CD4-positive, CD25-positive, alpha-beta regulatory T cell (primary cell): ENCODE results near the gene GNAS. TPM values are rescaled to one million over a fixed set of nuclear protein-coding genes. Genes with fewer than 3 reads are reported as not detected.
"Not testable (repeated sequence)": the region's sequence is repeated elsewhere in the genome, so short reads cannot be mapped to it uniquely, and the experiment has no call there.

Experiments
- ATAC-seq, 2 donors: fragments of 150-1000 bp; cut with Tn5 transposase; one replicate each; pipeline ENCODE4 v1.10.0; 2021; ENCODE audit warnings: low read depth in 2 of 2, moderate number of reproducible peaks in 2 of 2, moderate library complexity in 1 of 2
- DNase-seq, 3 donors: peaks; one replicate each; pipeline versions ENCODE4 v3.0.0 to v3.0.0-alpha.2; 2012 to 2022; ENCODE audit warnings: mixed read lengths in 1 of 3
- H3K27ac ChIP-seq: one replicate; pipeline ENCODE4 v1.7.0; 2013; ENCODE audit warnings: mild to moderate bottlenecking, low read length; ENCODE audit not compliant: insufficient read depth, poor library complexity, severe bottlenecking
- H3K27me3 ChIP-seq: one replicate; pipeline ENCODE4 v1.7.0; 2013; ENCODE audit warnings: low read length; ENCODE audit not compliant: control insufficient read depth, insufficient read depth
- H3K36me3 ChIP-seq: one replicate; pipeline ENCODE4 v1.7.0; 2013; ENCODE audit warnings: mild to moderate bottlenecking, low read length, moderate library complexity; ENCODE audit not compliant: control insufficient read depth, insufficient read depth
- H3K4me1 ChIP-seq: 2 replicates; pipeline ENCODE4 v1.7.0; 2013; ENCODE audit warnings: mild to moderate bottlenecking, low read length; ENCODE audit not compliant: insufficient read depth, control insufficient read depth, poor library complexity, severe bottlenecking
- H3K4me3 ChIP-seq: one replicate; pipeline ENCODE4 v1.7.0; 2013; ENCODE audit warnings: low read depth, mild to moderate bottlenecking, low read length, moderate library complexity
- H3K9me3 ChIP-seq, 2 experiments: 1 replicate in 1 of 2; 2 replicates in 1 of 2; pipeline ENCODE4 v1.7.0; 2013; ENCODE audit warnings: low read length in 2 of 2, mild to moderate bottlenecking in 1 of 2, moderate library complexity in 1 of 2; ENCODE audit not compliant: control insufficient read depth in 2 of 2
- H3K27ac Mint-ChIP-seq, 3 donors: one replicate each; pipeline ENCODE4 v1.8.0; 2020 to 2022; ENCODE audit warnings: mild to moderate bottlenecking in 3 of 3, mixed read lengths in 3 of 3, moderate library complexity in 2 of 3
- H3K27me3 Mint-ChIP-seq: one replicate; pipeline ENCODE4 v1.8.0; 2022; ENCODE audit warnings: mild to moderate bottlenecking, mixed read lengths
- H3K36me3 Mint-ChIP-seq: one replicate; pipeline ENCODE4 v1.8.0; 2020; ENCODE audit warnings: mixed read lengths
- H3K4me1 Mint-ChIP-seq, 4 donors: one replicate each; pipeline ENCODE4 v1.8.0; 2020 to 2022; ENCODE audit warnings: mixed read lengths in 4 of 4, mild to moderate bottlenecking in 1 of 4
- H3K4me3 Mint-ChIP-seq, 4 donors: one replicate each; pipeline ENCODE4 v1.8.0; 2020 to 2022; ENCODE audit warnings: mild to moderate bottlenecking in 4 of 4, mixed read lengths in 4 of 4, moderate library complexity in 3 of 4
- H3K9me3 Mint-ChIP-seq, 7 donors: one replicate each; pipeline ENCODE4 v1.8.0; 2020 to 2022; ENCODE audit warnings: mixed read lengths in 7 of 7, mild to moderate bottlenecking in 3 of 7, moderate library complexity in 2 of 7
- polyA plus RNA-seq, 4 donors: library from polyadenylated mRNA; unstranded; fragments of 300-500 nt; fragmentation: Illumina TruSeq; gene quantifications; one replicate each; pipeline ENCODE4 v1.2.3, GENCODE V29; 2021
- total RNA-seq: library from RNA; stranded (reverse); gene quantifications from one replicate; pipeline ENCODE4 v1.2.3, GENCODE V29; 2022

GNAS gene
- total and polyA plus RNA-seq, 5 donors from 2014 or later, result 127 to 890 (median 165) TPM

- Mint-ChIP-seq H3K9me3 (no peaks in the 10 kb centered on the region), H3K36me3 (no peaks in the 10 kb centered on the region), H3K27ac (no peak overlapping the region), H3K4me3 (no peak overlapping the region), H3K27me3 (peaks cover 40% of the 10 kb centered on the region), H3K4me1 (no peaks in the 10 kb centered on the region)
- Histone ChIP-seq H3K27me3 (peaks cover 5% of the 10 kb centered on the region), H3K4me1 (no peaks in the 10 kb centered on the region), H3K9me3 (no peaks in the 10 kb centered on the region), H3K4me3 (no peak overlapping the region), H3K36me3 (no peaks in the 10 kb centered on the region), H3K27ac (no peak overlapping the region)
- no peak for DNase-seq
- no peak for ATAC-seq
These were observed 93.6 kb downstream of the GNAS start for GRCh38 chr20:58945965-58946631.

GRCh38 chr20:58947797-58948388 is 95.4 kb downstream of the GNAS start:
- H3K36me3 ChIP-seq, H3K9me3 Mint-ChIP-seq, H3K9me3 ChIP-seq, H3K27ac Mint-ChIP-seq, H3K36me3 Mint-ChIP-seq, ATAC-seq, H3K4me1 Mint-ChIP-seq, H3K4me1 ChIP-seq, H3K27me3 ChIP-seq, DNase-seq, H3K4me3 Mint-ChIP-seq, H3K27ac ChIP-seq, H3K4me3 ChIP-seq: not testable (repeated sequence)
- peaks cover 42% of the 10 kb centered on the region for H3K27me3 Mint-ChIP-seq

GRCh38 chr20:58950603-58951002 is 98.1 kb downstream of the GNAS start:
- H3K27me3 Mint-ChIP-seq, result peaks cover 51% of the 10 kb centered on the region
- H3K9me3 Mint-ChIP-seq, result peaks cover 0 to 2% (median 0%) of the 10 kb centered on the region in 7 donors
- no peaks in the 10 kb centered on the region for H3K36me3 Mint-ChIP-seq
- H3K4me1 Mint-ChIP-seq, result peaks cover 0 to 2% (median 0%) of the 10 kb centered on the region in 4 donors
- no peak for DNase-seq
- H3K9me3 ChIP-seq, result no peaks in the 10 kb centered on the region
- no peak overlapping the region for H3K4me3 Mint-ChIP-seq
- peaks cover 3% of the 10 kb centered on the region for H3K27me3 ChIP-seq
- H3K27ac ChIP-seq, result no peak overlapping the region
- H3K4me1 ChIP-seq, result no peaks in the 10 kb centered on the region
- no peak overlapping the region for H3K27ac Mint-ChIP-seq
- no peak for ATAC-seq
- H3K36me3 ChIP-seq, result no peaks in the 10 kb centered on the region
- H3K4me3 ChIP-seq, result no peak overlapping the region

GRCh38 chr20:58953050-58953449 is 100.5 kb downstream of the GNAS start:
- Histone ChIP-seq H3K4me1 (no peaks in the 10 kb centered on the region), H3K9me3 (no peaks in the 10 kb centered on the region), H3K4me3 (no peak overlapping the region), H3K27ac (no peak overlapping the region), H3K36me3 (no peaks in the 10 kb centered on the region), H3K27me3 (peaks cover 5% of the 10 kb centered on the region)
- Mint-ChIP-seq H3K4me3 (no peak overlapping the region), H3K27me3 (peaks cover 50% of the 10 kb centered on the region), H3K4me1 (peaks cover 0 to 2% (median 0%) of the 10 kb centered on the region in 4 donors), H3K9me3 (peaks cover 0 to 2% (median 0%) of the 10 kb centered on the region in 7 donors), H3K36me3 (no peaks in the 10 kb centered on the region), H3K27ac (no peak overlapping the region)
- DNase-seq (no peak), ATAC-seq (no peak)

GRCh38 chr20:58956078-58956477 is 103.6 kb downstream of the GNAS start:
- ATAC-seq, result no peak
- no peak overlapping the region for H3K4me3 ChIP-seq
- Mint-ChIP-seq H3K27ac (no peak overlapping the region), H3K36me3 (no peaks in the 10 kb centered on the region), H3K27me3 (peaks cover 51% of the 10 kb centered on the region), H3K4me1 (peaks cover 0 to 2% (median 0%) of the 10 kb centered on the region in 4 donors), H3K4me3 (no peak overlapping the region), H3K9me3 (peaks cover 0 to 3% (median 0%) of the 10 kb centered on the region in 7 donors)
- no peaks in the 10 kb centered on the region for H3K36me3 ChIP-seq
- no peak overlapping the region for H3K27ac ChIP-seq
- H3K9me3 ChIP-seq, result no peaks in the 10 kb centered on the region
- no peak for DNase-seq
- H3K4me1 ChIP-seq, result no peaks in the 10 kb centered on the region
- peaks cover 5% of the 10 kb centered on the region for H3K27me3 ChIP-seq

GRCh38 chr20:58959652-58960051 is 107.1 kb downstream of the GNAS start:
- Mint-ChIP-seq H3K27ac (no peak overlapping the region), H3K4me1 (peaks cover 0 to 2% (median 0%) of the 10 kb centered on the region in 4 donors)

More at GRCh38 chr20:58959652-58960051, 107.1 kb downstream of the GNAS start:
- Histone ChIP-seq H3K4me3 (no peak overlapping the region), H3K27me3 (peaks cover 7% of the 10 kb centered on the region), H3K9me3 (no peaks in the 10 kb centered on the region), H3K36me3 (no peaks in the 10 kb centered on the region), H3K4me1 (no peaks in the 10 kb centered on the region), H3K27ac (no peak overlapping the region)
- DNase-seq (no peak), ATAC-seq (no peak)
- H3K36me3 Mint-ChIP-seq, result no peaks in the 10 kb centered on the region
- H3K9me3 Mint-ChIP-seq, result peaks cover 0 to 3% (median 0%) of the 10 kb centered on the region in 7 donors
- H3K27me3 Mint-ChIP-seq, result peaks cover 44% of the 10 kb centered on the region
- no peak overlapping the region for H3K4me3 Mint-ChIP-seq

Other genes starting within 250 kb of the GNAS start
- 190 TPM for gene STX16, start 201.4 kb upstream of the GNAS start, total RNA-seq
- gene STX16, start 201.4 kb upstream of the GNAS start, polyA plus RNA-seq, result 10 to 100 TPM; 22.8 to 27.5 (median 26.1) TPM
- gene NPEPL1, start 159.9 kb upstream of the GNAS start, total RNA-seq, result 62.2 TPM
- 10 to 100 TPM in 1 of 4 donors, 1 to 10 TPM in 3; 7.7 to 10.7 (median 8.0) TPM for gene NPEPL1, start 159.9 kb upstream of the GNAS start, polyA plus RNA-seq
- gene GNAS-AS1, start 1.8 kb upstream of the GNAS start, total RNA-seq, result 0.54 TPM
- gene GNAS-AS1, start 1.8 kb upstream of the GNAS start, polyA plus RNA-seq, result not detected
- gene NELFCD, start 128.5 kb downstream of the GNAS start, total RNA-seq, result 66.3 TPM
- gene NELFCD, start 128.5 kb downstream of the GNAS start, polyA plus RNA-seq, result 10 to 100 TPM; 58.6 to 68.2 (median 59.4) TPM
- gene CTSZ, start 154.5 kb downstream of the GNAS start, total RNA-seq, result 26.6 TPM
- gene CTSZ, start 154.5 kb downstream of the GNAS start, polyA plus RNA-seq, result 1 to 10 TPM; 1.8 to 3.4 (median 3.2) TPM
- 31.7 TPM for gene TUBB1, start 166.7 kb downstream of the GNAS start, total RNA-seq
- gene TUBB1, start 166.7 kb downstream of the GNAS start, polyA plus RNA-seq, result under 1 TPM; 0.07 to 0.22 (median 0.13) TPM
- gene ATP5F1E, start 179.6 kb downstream of the GNAS start, total RNA-seq, result 54.9 TPM
- 100 to 1,000 TPM in 2 of 4 donors, 10 to 100 TPM in 2; 85.6 to 145 (median 102) TPM for gene ATP5F1E, start 179.6 kb downstream of the GNAS start, polyA plus RNA-seq
- gene PRELID3B, start 190.1 kb downstream of the GNAS start, total RNA-seq, result 50.4 TPM
- gene PRELID3B, start 190.1 kb downstream of the GNAS start, polyA plus RNA-seq, result 10 to 100 TPM; 33.8 to 44.7 (median 37.6) TPM